HG03565 (cell line): ENCODE results near the gene RGS6.

Source experiments
- ATAC-seq: cut with Tn5 transposase; IDR thresholded peaks from one replicate; pipeline ENCODE4 v1.9.1; 2021; ENCODE audit warnings: mild to moderate bottlenecking, moderate library complexity; ENCODE audit not compliant: unreplicated experiment

Gene RGS6

DNA sequence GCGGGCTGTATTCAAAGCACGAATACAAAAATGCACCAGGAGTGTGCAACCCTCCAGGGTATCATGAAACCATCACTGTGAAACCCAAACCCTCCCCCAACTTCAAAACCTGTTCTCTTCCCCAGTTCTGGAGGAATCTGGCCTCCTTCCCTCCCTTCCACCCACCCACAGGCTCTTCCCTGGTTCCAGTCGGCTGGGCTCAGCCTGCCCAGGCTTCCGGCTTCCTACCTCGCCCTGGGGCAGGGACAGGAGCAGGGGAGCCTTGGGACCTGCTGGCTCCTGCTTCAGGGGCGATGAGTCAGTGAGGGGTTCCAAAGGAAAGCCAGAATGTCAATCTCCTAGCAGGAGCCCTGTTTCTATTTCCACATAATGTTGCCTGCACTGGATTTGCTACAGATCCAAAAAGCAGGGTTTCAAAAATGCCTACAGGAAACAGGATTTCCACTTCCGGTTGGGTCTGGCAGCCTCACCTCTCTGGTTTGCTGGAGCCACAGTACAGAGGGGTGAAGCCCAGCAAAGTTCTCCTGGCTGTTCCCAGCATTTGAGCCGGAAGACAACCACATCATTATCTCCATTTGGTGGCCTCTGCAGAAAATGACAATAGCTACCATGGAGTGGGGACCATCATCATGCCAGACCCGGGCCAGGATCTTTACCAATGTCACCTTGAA is 683.4 kb downstream of the RGS6 start:
- ATAC-seq: no peak
